GM23338 (cell line): ENCODE measurements around the gene PLPP2. TPM values are rescaled to one million over a fixed set of nuclear protein-coding genes. Genes with fewer than 3 reads are reported as not detected.

Experiments used
- ATAC-seq: fragments of 200-7000 bp; cut with Tn5 transposase; 3 replicates; pipeline ENCODE4 v1.9.1; 2020
- DNase-seq: peaks from one replicate; pipeline ENCODE4 v3.0.0-alpha.2; 2015; ENCODE audit warnings: low spot score
- H2AFZ ChIP-seq: fragments of 200-600 bp; sonication (generic); 2 replicates; pipeline ENCODE4 v1.8.0; 2016; ENCODE audit warnings: antibody characterized with exemption, mild to moderate bottlenecking, moderate library complexity
- H3F3A ChIP-seq: fragments of 200-600 bp; sonication (generic); replicated peaks from 2 replicates; pipeline ENCODE4 v1.8.0; 2017; ENCODE audit warnings: antibody characterized with exemption, mixed run types, low read depth
- H3K27ac ChIP-seq: fragments of 200-600 bp; sonication (generic); 2 replicates; pipeline ENCODE4 v1.6.1; 2016; ENCODE audit warnings: low read depth
- H3K27me3 ChIP-seq: fragments of 200-600 bp; sonication (generic); 2 replicates; pipeline ENCODE4 v1.8.0; 2016; ENCODE audit warnings: mild to moderate bottlenecking, mixed run types, moderate library complexity; ENCODE audit not compliant: insufficient read depth
- H3K36me3 ChIP-seq: fragments of 200-600 bp; sonication (generic); 2 replicates; pipeline ENCODE4 v1.8.0; 2016; ENCODE audit warnings: mild to moderate bottlenecking; ENCODE audit not compliant: insufficient read depth
- H3K4me1 ChIP-seq: fragments of 200-600 bp; sonication (generic); 2 replicates; pipeline ENCODE4 v1.8.0; 2016; ENCODE audit warnings: mild to moderate bottlenecking, moderate library complexity; ENCODE audit not compliant: insufficient read depth
- H3K4me2 ChIP-seq: fragments of 200-600 bp; sonication (generic); 2 replicates; pipeline ENCODE4 v1.7.1; 2017; ENCODE audit warnings: mixed run types
- H3K4me3 ChIP-seq: fragments of 200-600 bp; sonication (generic); 2 replicates; pipeline ENCODE4 v1.6.1; 2016; ENCODE audit warnings: mixed run types
- H3K79me2 ChIP-seq: fragments of 200-600 bp; sonication (generic); replicated peaks from 2 replicates; pipeline ENCODE4 v1.8.0; 2017; ENCODE audit warnings: mild to moderate bottlenecking; ENCODE audit not compliant: insufficient read depth
- H3K9me2 ChIP-seq: fragments of 200-600 bp; sonication (generic); 2 replicates; pipeline ENCODE4 v1.8.0; 2017; ENCODE audit not compliant: insufficient read depth
- H4K20me1 ChIP-seq: fragments of 200-600 bp; sonication (generic); replicated peaks from 2 replicates; pipeline ENCODE4 v1.8.0; 2017; ENCODE audit warnings: mild to moderate bottlenecking; ENCODE audit not compliant: insufficient read depth
- H3K27ac Mint-ChIP-seq: 2 replicates; pipeline ENCODE4 v1.8.0; 2020; ENCODE audit warnings: inconsistent platforms, mild to moderate bottlenecking, moderate library complexity, mixed read lengths
- H3K27me3 Mint-ChIP-seq: 3 replicates; pipeline ENCODE4 v1.8.0; 2022; ENCODE audit warnings: low read depth, mild to moderate bottlenecking, moderate library complexity, mixed read lengths, inconsistent platforms; ENCODE audit not compliant: insufficient read depth, poor library complexity
- H3K36me3 Mint-ChIP-seq: 3 replicates; pipeline ENCODE4 v1.8.0; 2021; ENCODE audit warnings: low read depth, mild to moderate bottlenecking, inconsistent platforms, moderate library complexity, mixed read lengths
- H3K4me1 Mint-ChIP-seq: 3 replicates; pipeline ENCODE4 v1.8.0; 2020; ENCODE audit warnings: mild to moderate bottlenecking, inconsistent platforms, mixed read lengths
- H3K4me3 Mint-ChIP-seq: 3 replicates; pipeline ENCODE4 v1.8.0; 2021; ENCODE audit warnings: moderate library complexity, mild to moderate bottlenecking, inconsistent platforms, mixed read lengths
- H3K9me3 Mint-ChIP-seq: 3 replicates; pipeline ENCODE4 v1.8.0; 2020; ENCODE audit warnings: moderate library complexity, mild to moderate bottlenecking, inconsistent platforms, mixed read lengths
- CREB1 ChIP-seq: fragments of 250-450 bp; sonication (Bioruptor Pico); IDR thresholded peaks from 2 replicates; pipeline ENCODE4 v1.5.0; 2020; ENCODE audit warnings: low read depth, mild to moderate bottlenecking, moderate library complexity
- EZH2 ChIP-seq: fragments of 200-600 bp; sonication (generic); IDR thresholded peaks from one replicate; pipeline ENCODE4 v1.8.0; 2017; ENCODE audit warnings: antibody characterized with exemption, mild to moderate bottlenecking, low read depth; ENCODE audit not compliant: unreplicated experiment
- EZH2phosphoT487 ChIP-seq: fragments of 200-600 bp; sonication (generic); IDR thresholded peaks from one replicate; pipeline ENCODE4 v1.8.1; 2018; ENCODE audit warnings: antibody characterized with exemption; ENCODE audit not compliant: unreplicated experiment
- JUNB ChIP-seq: IDR thresholded peaks from one replicate; pipeline ENCODE4 v1.6.1; 2016; ENCODE audit warnings: antibody characterized with exemption; ENCODE audit not compliant: unreplicated experiment
- NANOG ChIP-seq: IDR thresholded peaks from 2 replicates; pipeline ENCODE4 v1.6.1; 2016; ENCODE audit warnings: antibody characterized with exemption, borderline replicate concordance
- POLR2AphosphoS5 ChIP-seq: IDR thresholded peaks from 2 replicates; pipeline ENCODE4 v1.6.1; 2016; ENCODE audit warnings: antibody characterized with exemption, low read depth
- STAT1 ChIP-seq: IDR thresholded peaks from one replicate; pipeline ENCODE4 v1.6.1; 2016; ENCODE audit warnings: antibody characterized with exemption; ENCODE audit not compliant: unreplicated experiment
- ZNF114 ChIP-seq: fragments of 250-450 bp; sonication (Bioruptor Pico); IDR thresholded peaks from 2 replicates; pipeline ENCODE4 v1.5.0; 2020; ENCODE audit warnings: mild to moderate bottlenecking, moderate library complexity
- ZNF331 ChIP-seq: fragments of 250-450 bp; sonication (Bioruptor Pico); IDR thresholded peaks from 2 replicates; pipeline ENCODE4 v1.5.0; 2020; ENCODE audit warnings: low read depth, mild to moderate bottlenecking, moderate library complexity
- polyA plus RNA-seq: library from polyadenylated mRNA; unstranded; fragments of >200 nt; fragmentation: Nextera tagmentation; extraction: Ambion mirVana; gene quantifications from 2 replicates; pipeline ENCODE4 v1.2.1, GENCODE V29; 2016
- total RNA-seq: library from RNA; depleted of rRNA; stranded (reverse); fragments of >200 nt; shearing (Covaris generic); gene quantifications from 2 replicates; pipeline ENCODE4 v1.2.3, GENCODE V29; 2014
- TF ChIP-seq, protein P1 (sequence below): fragments of 250-450 bp; sonication (Bioruptor Pico); IDR thresholded peaks from 2 replicates; pipeline ENCODE4 v1.5.0; 2020; ENCODE audit warnings: mild to moderate bottlenecking, moderate library complexity
- TF ChIP-seq, protein P2 (sequence below): IDR thresholded peaks from one replicate; pipeline ENCODE4 v1.6.1; 2018; ENCODE audit warnings: antibody characterized with exemption; ENCODE audit not compliant: unreplicated experiment
- TF ChIP-seq, protein P3 (sequence below): IDR thresholded peaks from 2 replicates; pipeline ENCODE4 v1.6.1; 2016; ENCODE audit warnings: antibody characterized with exemption
- TF ChIP-seq, protein P4 (sequence below), 2 experiments: fragments of 200-600 bp in 1 of 2; sonication (generic) in 1 of 2; conservative IDR thresholded peaks; 2 replicates each; pipeline versions ENCODE4 v1.5.1 to v1.6.1; 2016 to 2017; ENCODE audit warnings: antibody characterized with exemption in 2 of 2, low read depth in 2 of 2, mild to moderate bottlenecking in 2 of 2, moderate library complexity in 1 of 2

The PLPP2 gene
- total and polyA plus RNA-seq, 2 experiments from 2014 or later, result 58.3 to 82.6 TPM

DNA sequence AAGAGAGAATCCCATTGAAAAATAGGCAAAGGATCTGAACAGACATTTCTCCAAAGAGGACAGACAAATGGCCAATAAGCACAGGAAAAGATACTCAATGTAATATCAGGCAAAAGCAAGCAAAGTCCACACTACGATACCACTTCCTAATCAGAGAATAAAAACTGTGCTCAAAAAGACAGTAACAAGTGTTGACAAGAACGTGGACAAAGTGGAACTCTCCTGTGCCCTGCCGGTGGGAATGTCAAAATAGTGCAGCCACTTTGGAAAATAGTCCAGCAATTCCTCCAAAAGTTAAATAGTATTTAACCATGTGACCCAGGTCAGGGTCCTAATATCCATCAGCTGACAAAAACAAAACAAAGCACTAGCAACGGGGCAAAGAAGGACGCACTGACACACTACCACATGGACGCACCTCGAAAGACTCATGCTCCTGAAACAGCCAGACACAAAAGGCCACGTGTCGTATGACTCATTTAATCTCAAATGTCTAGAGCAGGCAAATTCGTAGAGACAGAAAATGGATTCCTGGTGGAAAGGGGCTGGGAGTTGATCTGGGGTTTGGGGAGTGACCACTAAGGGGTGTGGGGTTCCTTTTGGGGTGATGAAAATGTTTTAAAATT lies 48.2 kb upstream of the PLPP2 start:
- peaks cover 3% of the 10 kb centered on the region; the same call in 1 of the 2 replicates for H3K36me3 ChIP-seq
- peaks cover 54% of the 10 kb centered on the region for H4K20me1 ChIP-seq
- H3K27ac ChIP-seq, result no peak overlapping the region
- Mint-ChIP-seq H3K27ac (no peak overlapping the region), H3K4me1 (peaks cover 39% of the 10 kb centered on the region), H3K9me3 (peaks cover 3% of the 10 kb centered on the region; the same call in 1 of the 3 replicates), H3K27me3 (peaks cover 15% of the 10 kb centered on the region), H3K36me3 (peaks cover 60% of the 10 kb centered on the region), H3K4me3 (no peak overlapping the region)
- DNase-seq, result no peak
- ATAC-seq, result no peak
- no peak overlapping the region for H3K4me2 ChIP-seq
- H3K79me2 ChIP-seq, result peaks cover 98% of the 10 kb centered on the region
- H3K27me3 ChIP-seq, result no peaks in the 10 kb centered on the region
- no peak overlapping the region for H3K4me3 ChIP-seq
- no peaks in the 10 kb centered on the region for H3F3A ChIP-seq
- TF ChIP-seq, protein P1, sequence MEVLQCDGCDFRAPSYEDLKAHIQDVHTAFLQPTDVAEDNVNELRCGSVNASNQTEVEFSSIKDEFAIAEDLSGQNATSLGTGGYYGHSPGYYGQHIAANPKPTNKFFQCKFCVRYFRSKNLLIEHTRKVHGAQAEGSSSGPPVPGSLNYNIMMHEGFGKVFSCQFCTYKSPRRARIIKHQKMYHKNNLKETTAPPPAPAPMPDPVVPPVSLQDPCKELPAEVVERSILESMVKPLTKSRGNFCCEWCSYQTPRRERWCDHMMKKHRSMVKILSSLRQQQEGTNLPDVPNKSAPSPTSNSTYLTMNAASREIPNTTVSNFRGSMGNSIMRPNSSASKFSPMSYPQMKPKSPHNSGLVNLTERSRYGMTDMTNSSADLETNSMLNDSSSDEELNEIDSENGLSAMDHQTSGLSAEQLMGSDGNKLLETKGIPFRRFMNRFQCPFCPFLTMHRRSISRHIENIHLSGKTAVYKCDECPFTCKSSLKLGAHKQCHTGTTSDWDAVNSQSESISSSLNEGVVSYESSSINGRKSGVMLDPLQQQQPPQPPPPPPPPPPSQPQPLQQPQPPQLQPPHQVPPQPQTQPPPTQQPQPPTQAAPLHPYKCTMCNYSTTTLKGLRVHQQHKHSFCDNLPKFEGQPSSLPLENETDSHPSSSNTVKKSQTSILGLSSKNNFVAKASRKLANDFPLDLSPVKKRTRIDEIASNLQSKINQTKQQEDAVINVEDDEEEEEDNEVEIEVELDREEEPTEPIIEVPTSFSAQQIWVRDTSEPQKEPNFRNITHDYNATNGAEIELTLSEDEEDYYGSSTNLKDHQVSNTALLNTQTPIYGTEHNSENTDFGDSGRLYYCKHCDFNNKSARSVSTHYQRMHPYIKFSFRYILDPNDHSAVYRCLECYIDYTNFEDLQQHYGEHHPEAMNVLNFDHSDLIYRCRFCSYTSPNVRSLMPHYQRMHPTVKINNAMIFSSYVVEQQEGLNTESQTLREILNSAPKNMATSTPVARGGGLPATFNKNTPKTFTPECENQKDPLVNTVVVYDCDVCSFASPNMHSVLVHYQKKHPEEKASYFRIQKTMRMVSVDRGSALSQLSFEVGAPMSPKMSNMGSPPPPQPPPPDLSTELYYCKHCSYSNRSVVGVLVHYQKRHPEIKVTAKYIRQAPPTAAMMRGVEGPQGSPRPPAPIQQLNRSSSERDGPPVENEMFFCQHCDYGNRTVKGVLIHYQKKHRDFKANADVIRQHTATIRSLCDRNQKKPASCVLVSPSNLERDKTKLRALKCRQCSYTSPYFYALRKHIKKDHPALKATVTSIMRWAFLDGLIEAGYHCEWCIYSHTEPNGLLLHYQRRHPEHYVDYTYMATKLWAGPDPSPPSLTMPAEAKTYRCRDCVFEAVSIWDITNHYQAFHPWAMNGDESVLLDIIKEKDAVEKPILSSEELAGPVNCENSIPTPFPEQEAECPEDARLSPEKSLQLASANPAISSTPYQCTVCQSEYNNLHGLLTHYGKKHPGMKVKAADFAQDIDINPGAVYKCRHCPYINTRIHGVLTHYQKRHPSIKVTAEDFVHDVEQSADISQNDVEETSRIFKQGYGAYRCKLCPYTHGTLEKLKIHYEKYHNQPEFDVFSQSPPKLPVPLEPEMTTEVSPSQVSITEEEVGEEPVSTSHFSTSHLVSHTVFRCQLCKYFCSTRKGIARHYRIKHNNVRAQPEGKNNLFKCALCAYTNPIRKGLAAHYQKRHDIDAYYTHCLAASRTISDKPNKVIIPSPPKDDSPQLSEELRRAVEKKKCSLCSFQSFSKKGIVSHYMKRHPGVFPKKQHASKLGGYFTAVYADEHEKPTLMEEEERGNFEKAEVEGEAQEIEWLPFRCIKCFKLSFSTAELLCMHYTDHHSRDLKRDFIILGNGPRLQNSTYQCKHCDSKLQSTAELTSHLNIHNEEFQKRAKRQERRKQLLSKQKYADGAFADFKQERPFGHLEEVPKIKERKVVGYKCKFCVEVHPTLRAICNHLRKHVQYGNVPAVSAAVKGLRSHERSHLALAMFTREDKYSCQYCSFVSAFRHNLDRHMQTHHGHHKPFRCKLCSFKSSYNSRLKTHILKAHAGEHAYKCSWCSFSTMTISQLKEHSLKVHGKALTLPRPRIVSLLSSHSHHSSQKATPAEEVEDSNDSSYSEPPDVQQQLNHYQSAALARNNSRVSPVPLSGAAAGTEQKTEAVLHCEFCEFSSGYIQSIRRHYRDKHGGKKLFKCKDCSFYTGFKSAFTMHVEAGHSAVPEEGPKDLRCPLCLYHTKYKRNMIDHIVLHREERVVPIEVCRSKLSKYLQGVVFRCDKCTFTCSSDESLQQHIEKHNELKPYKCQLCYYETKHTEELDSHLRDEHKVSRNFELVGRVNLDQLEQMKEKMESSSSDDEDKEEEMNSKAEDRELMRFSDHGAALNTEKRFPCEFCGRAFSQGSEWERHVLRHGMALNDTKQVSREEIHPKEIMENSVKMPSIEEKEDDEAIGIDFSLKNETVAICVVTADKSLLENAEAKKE (CRISPR knock-in tag), result no peak
- TF ChIP-seq ZNF331 (CRISPR knock-in tag) (no peak), NANOG (no peak), POLR2AphosphoS5 (no peak), STAT1 (no peak), EZH2 (no peak), JUNB (no peak), CREB1 (CRISPR knock-in tag) (no peak), ZNF114 (CRISPR knock-in tag) (no peak), EZH2phosphoT487 (no peak)
- TF ChIP-seq, protein P2, sequence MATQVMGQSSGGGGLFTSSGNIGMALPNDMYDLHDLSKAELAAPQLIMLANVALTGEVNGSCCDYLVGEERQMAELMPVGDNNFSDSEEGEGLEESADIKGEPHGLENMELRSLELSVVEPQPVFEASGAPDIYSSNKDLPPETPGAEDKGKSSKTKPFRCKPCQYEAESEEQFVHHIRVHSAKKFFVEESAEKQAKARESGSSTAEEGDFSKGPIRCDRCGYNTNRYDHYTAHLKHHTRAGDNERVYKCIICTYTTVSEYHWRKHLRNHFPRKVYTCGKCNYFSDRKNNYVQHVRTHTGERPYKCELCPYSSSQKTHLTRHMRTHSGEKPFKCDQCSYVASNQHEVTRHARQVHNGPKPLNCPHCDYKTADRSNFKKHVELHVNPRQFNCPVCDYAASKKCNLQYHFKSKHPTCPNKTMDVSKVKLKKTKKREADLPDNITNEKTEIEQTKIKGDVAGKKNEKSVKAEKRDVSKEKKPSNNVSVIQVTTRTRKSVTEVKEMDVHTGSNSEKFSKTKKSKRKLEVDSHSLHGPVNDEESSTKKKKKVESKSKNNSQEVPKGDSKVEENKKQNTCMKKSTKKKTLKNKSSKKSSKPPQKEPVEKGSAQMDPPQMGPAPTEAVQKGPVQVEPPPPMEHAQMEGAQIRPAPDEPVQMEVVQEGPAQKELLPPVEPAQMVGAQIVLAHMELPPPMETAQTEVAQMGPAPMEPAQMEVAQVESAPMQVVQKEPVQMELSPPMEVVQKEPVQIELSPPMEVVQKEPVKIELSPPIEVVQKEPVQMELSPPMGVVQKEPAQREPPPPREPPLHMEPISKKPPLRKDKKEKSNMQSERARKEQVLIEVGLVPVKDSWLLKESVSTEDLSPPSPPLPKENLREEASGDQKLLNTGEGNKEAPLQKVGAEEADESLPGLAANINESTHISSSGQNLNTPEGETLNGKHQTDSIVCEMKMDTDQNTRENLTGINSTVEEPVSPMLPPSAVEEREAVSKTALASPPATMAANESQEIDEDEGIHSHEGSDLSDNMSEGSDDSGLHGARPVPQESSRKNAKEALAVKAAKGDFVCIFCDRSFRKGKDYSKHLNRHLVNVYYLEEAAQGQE, result no peak
- TF ChIP-seq, protein P3, sequence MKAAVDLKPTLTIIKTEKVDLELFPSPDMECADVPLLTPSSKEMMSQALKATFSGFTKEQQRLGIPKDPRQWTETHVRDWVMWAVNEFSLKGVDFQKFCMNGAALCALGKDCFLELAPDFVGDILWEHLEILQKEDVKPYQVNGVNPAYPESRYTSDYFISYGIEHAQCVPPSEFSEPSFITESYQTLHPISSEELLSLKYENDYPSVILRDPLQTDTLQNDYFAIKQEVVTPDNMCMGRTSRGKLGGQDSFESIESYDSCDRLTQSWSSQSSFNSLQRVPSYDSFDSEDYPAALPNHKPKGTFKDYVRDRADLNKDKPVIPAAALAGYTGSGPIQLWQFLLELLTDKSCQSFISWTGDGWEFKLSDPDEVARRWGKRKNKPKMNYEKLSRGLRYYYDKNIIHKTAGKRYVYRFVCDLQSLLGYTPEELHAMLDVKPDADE, result no peak
- TF ChIP-seq, protein P4, sequence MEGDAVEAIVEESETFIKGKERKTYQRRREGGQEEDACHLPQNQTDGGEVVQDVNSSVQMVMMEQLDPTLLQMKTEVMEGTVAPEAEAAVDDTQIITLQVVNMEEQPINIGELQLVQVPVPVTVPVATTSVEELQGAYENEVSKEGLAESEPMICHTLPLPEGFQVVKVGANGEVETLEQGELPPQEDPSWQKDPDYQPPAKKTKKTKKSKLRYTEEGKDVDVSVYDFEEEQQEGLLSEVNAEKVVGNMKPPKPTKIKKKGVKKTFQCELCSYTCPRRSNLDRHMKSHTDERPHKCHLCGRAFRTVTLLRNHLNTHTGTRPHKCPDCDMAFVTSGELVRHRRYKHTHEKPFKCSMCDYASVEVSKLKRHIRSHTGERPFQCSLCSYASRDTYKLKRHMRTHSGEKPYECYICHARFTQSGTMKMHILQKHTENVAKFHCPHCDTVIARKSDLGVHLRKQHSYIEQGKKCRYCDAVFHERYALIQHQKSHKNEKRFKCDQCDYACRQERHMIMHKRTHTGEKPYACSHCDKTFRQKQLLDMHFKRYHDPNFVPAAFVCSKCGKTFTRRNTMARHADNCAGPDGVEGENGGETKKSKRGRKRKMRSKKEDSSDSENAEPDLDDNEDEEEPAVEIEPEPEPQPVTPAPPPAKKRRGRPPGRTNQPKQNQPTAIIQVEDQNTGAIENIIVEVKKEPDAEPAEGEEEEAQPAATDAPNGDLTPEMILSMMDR (conservative IDR thresholded peaks at IDR 0.05; ENCODE audit: low read depth in 2 of 2), result no peak
- no peaks in the 10 kb centered on the region for H3K9me2 ChIP-seq
- H3K4me1 ChIP-seq, result peaks cover 6% of the 10 kb centered on the region; the same call in 1 of the 2 replicates
- H2AFZ ChIP-seq, result no peak overlapping the region
